Stimulated activated CD8-positive, alpha-beta memory T cell treated with anti-CD3 and anti-CD28 coated beads, Interleukin-12 subunit alpha, Interleukin-12 subunit beta, amount 100 ng/mL, for 4 hours (primary cell): ENCODE measurements around the gene USH1C.

Experiments
- DNase-seq: peaks from one replicate; pipeline ENCODE4 v3.0.0-alpha.2; 2020; ENCODE audit warnings: low read depth

The USH1C gene

GRCh38 chr11:17526326-17526725 lies 17.9 kb downstream of the USH1C start:
- no peak for DNase-seq

GRCh38 chr11:17525570-17525969 lies 18.6 kb downstream of the USH1C start:
- no peak for DNase-seq

GRCh38 chr11:17524221-17524620 lies 20.0 kb downstream of the USH1C start:
- no peak for DNase-seq

GRCh38 chr11:17522655-17523054 lies 21.6 kb downstream of the USH1C start:
- DNase-seq, result no peak

GRCh38 chr11:17521106-17521900 lies 22.9 kb downstream of the USH1C start:
- no peak for DNase-seq

GRCh38 chr11:17519061-17519885 lies 24.9 kb downstream of the USH1C start:
- no peak for DNase-seq

GRCh38 chr11:17518366-17518765 lies 25.9 kb downstream of the USH1C start:
- no peak for DNase-seq

- no peak for DNase-seq
These were observed 27.0 kb downstream of the USH1C start for GRCh38 chr11:17517186-17517585.

GRCh38 chr11:17516551-17517150 lies 27.6 kb downstream of the USH1C start:
- DNase-seq, result no peak

- DNase-seq, result no peak
These were observed 28.6 kb downstream of the USH1C start for GRCh38 chr11:17515443-17516176.

GRCh38 chr11:17514476-17514875 lies 29.7 kb downstream of the USH1C start:
- DNase-seq, result no peak

- no peak for DNase-seq
These were observed 30.4 kb downstream of the USH1C start for GRCh38 chr11:17513853-17514252.

GRCh38 chr11:17512101-17512500 lies 32.1 kb downstream of the USH1C start:
- DNase-seq, result no peak

GRCh38 chr11:17511571-17511970 lies 32.6 kb downstream of the USH1C start:
- no peak for DNase-seq

GRCh38 chr11:17510507-17511206 lies 33.6 kb downstream of the USH1C start:
- DNase-seq, result no peak

- DNase-seq, result no peak
These were observed 35.4 kb downstream of the USH1C start for GRCh38 chr11:17508791-17509190.

GRCh38 chr11:17508306-17508705 lies 35.9 kb downstream of the USH1C start:
- no peak for DNase-seq

- no peak for DNase-seq
These were observed 36.4 kb downstream of the USH1C start for GRCh38 chr11:17507773-17508172.

- no peak for DNase-seq
These were observed 37.3 kb downstream of the USH1C start for GRCh38 chr11:17506942-17507341.

GRCh38 chr11:17506314-17506713 lies 37.9 kb downstream of the USH1C start:
- DNase-seq, result no peak

- DNase-seq, result no peak
These were observed 39.1 kb downstream of the USH1C start for GRCh38 chr11:17505146-17505545.
